SK-N-SH (cell line): ENCODE results near the gene STMN1. TPM values are rescaled to one million over a fixed set of nuclear protein-coding genes. Genes with fewer than 3 reads are reported as not detected.

Experiments used
- CTCF ChIA-PET: fragments of 300-600, 350-600 bp; formaldehyde crosslinking; extraction: SDS; loops from one replicate; lab custom pipeline; 2021; lab: Yijun Ruan, JAX
- POLR2A ChIA-PET: fragments of 350-600 bp; sonication (Branson Sonifier 250); formaldehyde crosslinking; extraction: SDS; loops from one replicate; lab custom pipeline; 2020; ENCODE audit warnings: antibody characterized with exemption, inconsistent platforms; lab: Yijun Ruan, JAX
- DNase-seq: peaks from one replicate; pipeline ENCODE4 v3.0.0; 2012
- H2AFZ ChIP-seq: fragments of 200-600 bp; sonication (generic); 2 replicates; pipeline ENCODE4 v1.8.1; 2016; ENCODE audit warnings: antibody characterized with exemption, mild to moderate bottlenecking, low read depth
- H3F3A ChIP-seq: fragments of 200-600 bp; sonication (generic); replicated peaks from 2 replicates; pipeline ENCODE3; 2016; ENCODE audit warnings: antibody characterized with exemption, mild to moderate bottlenecking; ENCODE audit not compliant: insufficient read depth
- H3K27ac ChIP-seq, 2 experiments: fragments of 200-500 bp in 1 of 2; fragments of 200-600 bp in 1 of 2; sonication (Bioruptor generic) in 1 of 2; sonication (generic), shearing (Covaris generic) in 1 of 2; 2 replicates each; pipeline versions ENCODE4 v1.5.1 to v1.6.1; 2014 to 2016; ENCODE audit warnings: low read depth in 2 of 2, inconsistent platforms in 1 of 2, low read length in 1 of 2, mild to moderate bottlenecking in 1 of 2, mixed read lengths in 1 of 2
- H3K27me3 ChIP-seq: fragments of 200-600 bp; sonication (generic), shearing (Covaris generic); 2 replicates; pipeline ENCODE4 v1.6.1; 2016; ENCODE audit warnings: mixed run types; ENCODE audit not compliant: insufficient read depth
- H3K36me3 ChIP-seq, 2 experiments: fragments of 200-500 bp in 1 of 2; fragments of 200-600 bp in 1 of 2; sonication (Bioruptor generic) in 1 of 2; sonication (generic) in 1 of 2; replicated peaks in 1 of 2; 2 replicates each; pipeline versions ENCODE3 to v1.5.1; 2014 to 2016; ENCODE audit warnings: low read length in 1 of 2, mild to moderate bottlenecking in 1 of 2; ENCODE audit not compliant: insufficient read depth in 2 of 2, control insufficient read depth in 1 of 2
- H3K4me1 ChIP-seq, 2 experiments: fragments of 200-500 bp in 1 of 2; fragments of 200-600 bp in 1 of 2; sonication (Bioruptor generic) in 1 of 2; sonication (generic), shearing (Covaris generic) in 1 of 2; 2 replicates each; pipeline versions ENCODE4 v1.5.1 to v1.6.1; 2014 to 2016; ENCODE audit warnings: low read depth in 1 of 2, low read length in 1 of 2, mixed run types in 1 of 2; ENCODE audit not compliant: insufficient read depth in 2 of 2, control insufficient read depth in 1 of 2
- H3K4me2 ChIP-seq: fragments of 200-600 bp; sonication (generic), shearing (Covaris generic); 2 replicates; pipeline ENCODE4 v1.6.1; 2017; ENCODE audit warnings: mixed run types
- H3K4me3 ChIP-seq, 2 experiments: fragments of 200-500 bp in 1 of 2; fragments of 200-600 bp in 1 of 2; sonication (Bioruptor generic) in 1 of 2; sonication (generic), shearing (Covaris generic) in 1 of 2; 2 replicates each; pipeline versions ENCODE4 v1.5.1 to v1.8.1; 2014 to 2016; ENCODE audit warnings: low read depth in 2 of 2, inconsistent platforms in 1 of 2, low read length in 1 of 2, mild to moderate bottlenecking in 1 of 2, mixed read lengths in 1 of 2, moderate library complexity in 1 of 2
- H3K79me2 ChIP-seq: fragments of 200-600 bp; sonication (generic); 2 replicates; pipeline ENCODE4 v1.8.1; 2017; ENCODE audit warnings: mild to moderate bottlenecking; ENCODE audit not compliant: insufficient read depth
- H3K9ac ChIP-seq: fragments of 200-600 bp; sonication (generic); 2 replicates; pipeline ENCODE4 v1.6.1; 2017; ENCODE audit warnings: mixed run types
- H3K9me2 ChIP-seq: fragments of 200-600 bp; sonication (generic); 2 replicates; pipeline ENCODE4 v1.6.1; 2017; ENCODE audit warnings: mixed run types
- H3K9me3 ChIP-seq: fragments of 200-600 bp; sonication (generic); 2 replicates; pipeline ENCODE4 v1.6.1; 2017; ENCODE audit warnings: mixed run types, mild to moderate bottlenecking, moderate library complexity
- H4K20me1 ChIP-seq: fragments of 200-600 bp; sonication (generic); 2 replicates; pipeline ENCODE4 v1.6.1; 2017; ENCODE audit warnings: mild to moderate bottlenecking, mixed run types; ENCODE audit not compliant: insufficient read depth
- CHD2 ChIP-seq: fragments of 150-350 bp; IDR thresholded peaks from 2 replicates; pipeline ENCODE4 v1.6.1; 2018; ENCODE audit warnings: low read length; ENCODE audit not compliant: partially characterized antibody
- ELF1 ChIP-seq: IDR thresholded peaks from 2 replicates; pipeline ENCODE4 v1.4.0; 2012
- EP300 ChIP-seq, 2 experiments: IDR thresholded peaks; 2 replicates each; pipeline versions ENCODE4 v1.4.0 to v1.6.1; 2012; ENCODE audit warnings: borderline replicate concordance in 1 of 2, low read depth in 1 of 2, low read length in 1 of 2
- EZH2phosphoT487 ChIP-seq: fragments of 200-600 bp; sonication (generic); IDR thresholded peaks from 2 replicates; pipeline ENCODE4 v1.6.1; 2017; ENCODE audit warnings: low read depth, mixed run types, mild to moderate bottlenecking, antibody characterized with exemption, moderate library complexity, borderline replicate concordance
- FOXM1 ChIP-seq: IDR thresholded peaks from 2 replicates; pipeline ENCODE4 v1.4.0; 2012; ENCODE audit warnings: low read depth, mild to moderate bottlenecking
- GABPA ChIP-seq: IDR thresholded peaks from 2 replicates; pipeline ENCODE4 v1.4.0; 2012; ENCODE audit warnings: low read depth, mild to moderate bottlenecking
- JUND ChIP-seq: IDR thresholded peaks from 2 replicates; pipeline ENCODE4 v1.4.0; 2012
- MEF2A ChIP-seq: IDR thresholded peaks from 2 replicates; pipeline ENCODE4 v1.4.0; 2012; ENCODE audit warnings: low read depth, borderline replicate concordance
- MXI1 ChIP-seq: IDR thresholded peaks from 2 replicates; pipeline ENCODE4 v1.6.1; 2012; ENCODE audit warnings: mild to moderate bottlenecking, low read depth, low read length, improper control_type of control experiment
- NRF1 ChIP-seq: IDR thresholded peaks from 2 replicates; pipeline ENCODE4 v1.6.1; 2012; ENCODE audit warnings: low read depth, mild to moderate bottlenecking, low read length
- POLR2AphosphoS5 ChIP-seq: IDR thresholded peaks from 2 replicates; pipeline ENCODE4 v1.6.1; 2012; ENCODE audit warnings: low read depth, low read length
- RAD21 ChIP-seq: IDR thresholded peaks from 2 replicates; pipeline ENCODE4 v1.6.1; 2012; ENCODE audit warnings: mild to moderate bottlenecking, low read length
- RCOR1 ChIP-seq: fragments of 150-350 bp; IDR thresholded peaks from 2 replicates; pipeline ENCODE4 v1.6.1; 2017; ENCODE audit warnings: antibody characterized with exemption, low read length
- RFX5 ChIP-seq: IDR thresholded peaks from 2 replicates; pipeline ENCODE4 v1.6.1; 2012; ENCODE audit warnings: mild to moderate bottlenecking, improper control_type of control experiment, low read length
- SMC3 ChIP-seq: IDR thresholded peaks from 2 replicates; pipeline ENCODE4 v1.6.1; 2012; ENCODE audit warnings: low read depth, low read length, improper control_type of control experiment
- TCF12 ChIP-seq: IDR thresholded peaks from 2 replicates; pipeline ENCODE4 v1.4.0; 2012
- WGBS: methylation state at CpG from one replicate; pipeline ENCODE4 v1.1.6; 2017; ENCODE audit warnings: low lambda C conversion rate; 5-methylcytosine and 5-hydroxymethylcytosine counted together
- polyA plus RNA-seq, 3 experiments: library from polyadenylated mRNA; depleted of rRNA; stranded (reverse); fragments of >200 nt; gene quantifications; 2 replicates each; pipeline ENCODE4 v1.2.3, GENCODE V29; 2012
- TF ChIP-seq, protein P1 (sequence below): IDR thresholded peaks from 2 replicates; pipeline ENCODE4 v1.4.0; 2012; ENCODE audit warnings: low read depth
- TF ChIP-seq, protein P2 (sequence below): IDR thresholded peaks from 2 replicates; pipeline ENCODE4; 2012
- TF ChIP-seq, protein P3 (sequence below): IDR thresholded peaks from 2 replicates; pipeline ENCODE4 v1.4.0; 2012; ENCODE audit warnings: low read depth, borderline replicate concordance

The STMN1 gene
- polyA plus RNA-seq, 1 of the 3 experiments (the other 2 are of a cell fraction), result 143 TPM

DNA sequence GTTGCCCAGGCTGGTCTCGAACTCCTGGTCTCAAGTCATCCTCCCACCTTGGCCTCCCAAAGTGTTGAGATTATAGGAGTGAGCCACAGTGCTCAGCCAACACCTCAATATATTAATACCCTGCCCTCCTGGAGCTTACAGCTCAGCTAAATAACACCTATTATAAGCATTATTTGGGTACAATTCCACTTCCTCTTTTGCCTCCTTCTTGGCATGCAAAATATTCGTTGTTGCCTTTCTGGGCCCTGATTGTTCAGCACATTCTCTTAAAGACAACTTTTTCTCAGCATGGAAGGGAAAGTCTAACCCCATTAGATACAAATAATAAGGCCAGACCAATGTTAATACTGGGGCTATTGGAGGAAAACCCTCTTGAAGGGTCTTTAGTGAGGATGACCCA lies 33.5 kb downstream of the STMN1 start:
- no peaks in the 10 kb centered on the region for H3K9me2 ChIP-seq
- H3K4me1 ChIP-seq, result peaks cover 0 to 14% of the 10 kb centered on the region in 2 experiments; a peak in 1 of 4 replicates
- peaks cover 16% of the 10 kb centered on the region for H3F3A ChIP-seq
- H3K4me2 ChIP-seq, result no peak overlapping the region
- H3K4me3 ChIP-seq, result no peak overlapping the region
- H3K27ac ChIP-seq, result no peak overlapping the region
- peaks cover 13% of the 10 kb centered on the region for H3K79me2 ChIP-seq
- H3K36me3 ChIP-seq, result no peaks in the 10 kb centered on the region
- TF ChIP-seq NRF1, result no peak
- no peak for TF ChIP-seq RFX5
- TF ChIP-seq, protein P1, sequence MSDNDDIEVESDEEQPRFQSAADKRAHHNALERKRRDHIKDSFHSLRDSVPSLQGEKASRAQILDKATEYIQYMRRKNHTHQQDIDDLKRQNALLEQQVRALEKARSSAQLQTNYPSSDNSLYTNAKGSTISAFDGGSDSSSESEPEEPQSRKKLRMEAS, result no peak
- no peak for TF ChIP-seq POLR2AphosphoS5
- no peak for TF ChIP-seq JUND
- no peak for TF ChIP-seq EP300 (IDR thresholded peaks at IDR 0.05; ENCODE audit: borderline replicate concordance in 1 of 2, low read depth in 1 of 2, low read length in 1 of 2)
- no peak for TF ChIP-seq MEF2A
- no peak for TF ChIP-seq RCOR1
- no peak for TF ChIP-seq ELF1
- TF ChIP-seq CHD2, result no peak
- TF ChIP-seq MXI1, result no peak
- TF ChIP-seq RAD21, result no peak
- TF ChIP-seq FOXM1, result no peak
- TF ChIP-seq EZH2phosphoT487, result no peak
- TF ChIP-seq GABPA, result no peak
- TF ChIP-seq TCF12, result no peak
- no peak for TF ChIP-seq SMC3
- no peaks in the 10 kb centered on the region for H3K27me3 ChIP-seq
- H4K20me1 ChIP-seq, result no peaks in the 10 kb centered on the region
- H3K9me3 ChIP-seq, result no peaks in the 10 kb centered on the region
- DNase-seq, result no peak
- ChIA-PET CTCF (no interaction called here), POLR2A (no interaction called here)
- 71% methylated on average over 2 of the region's 2 CpGs for WGBS
- no peak overlapping the region for H2AFZ ChIP-seq
- H3K9ac ChIP-seq, result no peak overlapping the region

DNA sequence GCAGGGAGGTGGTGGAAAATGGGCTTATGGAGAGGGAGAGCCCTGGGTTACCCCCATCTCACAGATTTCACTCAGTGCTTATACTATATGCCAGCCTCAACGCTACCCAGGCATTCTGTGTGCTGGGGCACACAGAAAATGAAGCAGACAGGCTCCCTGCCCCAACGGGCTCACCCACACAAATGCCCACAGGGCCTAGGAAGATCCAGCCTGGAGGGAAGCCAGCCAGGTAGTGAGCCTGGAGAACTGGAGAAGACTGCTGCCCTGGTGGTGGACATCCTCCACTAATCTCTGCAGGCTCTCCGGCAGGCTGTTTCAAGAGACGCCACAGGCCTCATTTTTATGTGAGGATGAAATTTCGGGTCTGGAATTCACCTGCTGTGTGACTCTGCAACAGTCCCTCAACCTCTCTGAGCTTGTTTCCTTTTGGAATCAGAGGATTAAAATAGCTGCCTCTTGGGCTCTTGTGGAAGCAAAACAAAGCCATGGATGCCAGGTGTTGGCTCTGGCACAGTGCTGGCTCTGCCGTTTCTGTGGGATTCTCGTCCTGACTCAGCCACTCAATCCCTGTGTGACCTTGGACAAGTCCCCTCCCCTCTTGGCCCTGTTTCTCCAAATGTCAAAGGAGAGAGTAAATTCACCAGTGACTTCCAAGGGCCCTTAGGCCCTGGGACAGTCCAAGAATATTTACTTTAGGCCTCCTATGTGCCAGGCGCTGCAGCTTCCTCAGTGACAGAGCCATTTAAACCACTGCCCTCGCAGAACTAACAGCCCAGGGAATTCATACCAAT lies 34.3 kb downstream of the STMN1 start:
- Histone ChIP-seq H3K27ac (no peak overlapping the region), H3K36me3 (no peaks in the 10 kb centered on the region), H3K27me3 (no peaks in the 10 kb centered on the region), H3K79me2 (peaks cover 13% of the 10 kb centered on the region), H3K4me2 (no peak overlapping the region), H3K9ac (no peak overlapping the region), H3K4me1 (peaks cover 0 to 14% of the 10 kb centered on the region in 2 experiments; a peak in 1 of 4 replicates), H2AFZ (no peak overlapping the region), H3K4me3 (no peak overlapping the region), H4K20me1 (no peaks in the 10 kb centered on the region), H3F3A (peaks cover 12% of the 10 kb centered on the region), H3K9me2 (no peaks in the 10 kb centered on the region), H3K9me3 (no peaks in the 10 kb centered on the region)
- WGBS, result 78% methylated on average over 9 of the region's 9 CpGs
- POLR2A ChIA-PET, result interaction anchor here (0.6 kb wide), 1 partner anchor 669 kb away, joined by 4 read pairs; no protein-coding TSS in a partner anchor
- TF ChIP-seq, protein P2, sequence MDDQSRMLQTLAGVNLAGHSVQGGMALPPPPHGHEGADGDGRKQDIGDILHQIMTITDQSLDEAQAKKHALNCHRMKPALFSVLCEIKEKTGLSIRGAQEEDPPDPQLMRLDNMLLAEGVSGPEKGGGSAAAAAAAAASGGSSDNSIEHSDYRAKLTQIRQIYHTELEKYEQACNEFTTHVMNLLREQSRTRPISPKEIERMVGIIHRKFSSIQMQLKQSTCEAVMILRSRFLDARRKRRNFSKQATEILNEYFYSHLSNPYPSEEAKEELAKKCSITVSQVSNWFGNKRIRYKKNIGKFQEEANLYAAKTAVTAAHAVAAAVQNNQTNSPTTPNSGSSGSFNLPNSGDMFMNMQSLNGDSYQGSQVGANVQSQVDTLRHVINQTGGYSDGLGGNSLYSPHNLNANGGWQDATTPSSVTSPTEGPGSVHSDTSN, result no peak
- TF ChIP-seq, protein P3, sequence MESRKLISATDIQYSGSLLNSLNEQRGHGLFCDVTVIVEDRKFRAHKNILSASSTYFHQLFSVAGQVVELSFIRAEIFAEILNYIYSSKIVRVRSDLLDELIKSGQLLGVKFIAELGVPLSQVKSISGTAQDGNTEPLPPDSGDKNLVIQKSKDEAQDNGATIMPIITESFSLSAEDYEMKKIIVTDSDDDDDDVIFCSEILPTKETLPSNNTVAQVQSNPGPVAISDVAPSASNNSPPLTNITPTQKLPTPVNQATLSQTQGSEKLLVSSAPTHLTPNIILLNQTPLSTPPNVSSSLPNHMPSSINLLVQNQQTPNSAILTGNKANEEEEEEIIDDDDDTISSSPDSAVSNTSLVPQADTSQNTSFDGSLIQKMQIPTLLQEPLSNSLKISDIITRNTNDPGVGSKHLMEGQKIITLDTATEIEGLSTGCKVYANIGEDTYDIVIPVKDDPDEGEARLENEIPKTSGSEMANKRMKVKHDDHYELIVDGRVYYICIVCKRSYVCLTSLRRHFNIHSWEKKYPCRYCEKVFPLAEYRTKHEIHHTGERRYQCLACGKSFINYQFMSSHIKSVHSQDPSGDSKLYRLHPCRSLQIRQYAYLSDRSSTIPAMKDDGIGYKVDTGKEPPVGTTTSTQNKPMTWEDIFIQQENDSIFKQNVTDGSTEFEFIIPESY, result no peak
- CTCF ChIA-PET, result no interaction called here
- DNase-seq, result no peak
